BLaER1 (cell line): ENCODE measurements around the gene ADM2.

Source experiments
- H3K27ac ChIP-seq: shearing (Covaris generic); formaldehyde crosslinking; 2 replicates; pipeline ENCODE4 v1.8.1; 2022
- H3K27me3 ChIP-seq: shearing (Covaris generic); formaldehyde crosslinking; 2 replicates; pipeline ENCODE4 v1.8.1; 2022
- H3K36me3 ChIP-seq: shearing (Covaris generic); formaldehyde crosslinking; 2 replicates; pipeline ENCODE4 v1.8.1; 2022
- H3K4me1 ChIP-seq: shearing (Covaris generic); formaldehyde crosslinking; 2 replicates; pipeline ENCODE4 v1.8.1; 2022
- H3K4me2 ChIP-seq: shearing (Covaris generic); formaldehyde crosslinking; 2 replicates; pipeline ENCODE4 v1.8.1; 2022
- H3K4me3 ChIP-seq: shearing (Covaris generic); formaldehyde crosslinking; 2 replicates; pipeline ENCODE4 v1.8.1; 2022
- H3K9ac ChIP-seq: shearing (Covaris generic); formaldehyde crosslinking; 2 replicates; pipeline ENCODE4 v1.8.1; 2022
- H3K9me3 ChIP-seq: shearing (Covaris generic); formaldehyde crosslinking; 2 replicates; pipeline ENCODE4 v1.8.1; 2022
- H4K20me1 ChIP-seq: shearing (Covaris generic); formaldehyde crosslinking; 2 replicates; pipeline ENCODE4 v1.8.1; 2022
- Cebpa-rat ChIP-seq: shearing (Covaris generic); IDR thresholded peaks from 2 replicates; pipeline ENCODE4 v1.8.1; 2022

The ADM2 gene

DNA sequence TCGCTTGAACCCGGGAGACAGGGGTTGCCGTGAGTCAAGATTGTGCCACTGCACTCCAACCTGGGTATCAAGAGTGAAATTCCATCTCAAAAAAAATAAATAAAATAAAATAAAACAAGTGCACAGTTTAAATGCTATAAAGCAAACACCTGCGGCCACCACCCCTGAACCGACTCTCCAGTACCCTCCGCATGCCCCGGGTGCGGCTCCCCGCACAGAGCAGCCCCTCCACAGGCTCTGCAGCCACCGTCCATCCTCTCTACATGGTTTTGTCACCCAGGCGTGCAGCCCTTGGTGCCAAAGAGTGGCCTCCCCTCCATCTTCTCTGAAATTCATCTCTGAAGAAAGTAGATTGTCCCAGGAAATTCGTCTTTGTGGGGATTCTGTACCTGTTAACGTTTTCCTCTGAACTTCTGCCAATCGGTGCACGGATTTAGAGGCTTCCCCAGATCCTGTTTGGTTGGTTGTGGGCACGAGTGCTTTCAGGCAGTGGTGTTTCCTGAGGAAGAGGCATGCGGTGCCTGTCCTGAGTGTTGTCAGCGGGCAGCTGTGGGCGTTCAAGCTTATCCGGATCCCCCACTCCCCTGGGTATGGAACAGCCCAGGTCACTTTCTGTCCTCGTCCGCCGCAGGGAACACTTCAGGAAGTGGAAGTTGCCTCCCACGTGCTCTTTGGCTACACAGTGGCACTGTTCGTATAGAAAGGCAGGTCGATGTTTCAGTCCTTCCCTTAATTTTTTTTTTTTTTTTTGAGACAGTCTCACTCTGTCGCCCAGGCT, 9.4 kb downstream of the ADM2 start:
- Histone ChIP-seq H3K4me2 (peak overlapping the region; percentile 82), H4K20me1 (no peaks in the 10 kb centered on the region), H3K9me3 (no peaks in the 10 kb centered on the region), H3K9ac (peak overlapping the region; percentile 19; the same call in 1 of the 2 replicates), H3K36me3 (no peaks in the 10 kb centered on the region), H3K27ac (peak overlapping the region; percentile 48; the same call in 1 of the 2 replicates), H3K4me3 (peak overlapping the region; percentile 19; the same call in 1 of the 2 replicates), H3K27me3 (no peaks in the 10 kb centered on the region), H3K4me1 (peaks cover 55% of the 10 kb centered on the region)
- TF ChIP-seq Cebpa-rat, result no peak

DNA sequence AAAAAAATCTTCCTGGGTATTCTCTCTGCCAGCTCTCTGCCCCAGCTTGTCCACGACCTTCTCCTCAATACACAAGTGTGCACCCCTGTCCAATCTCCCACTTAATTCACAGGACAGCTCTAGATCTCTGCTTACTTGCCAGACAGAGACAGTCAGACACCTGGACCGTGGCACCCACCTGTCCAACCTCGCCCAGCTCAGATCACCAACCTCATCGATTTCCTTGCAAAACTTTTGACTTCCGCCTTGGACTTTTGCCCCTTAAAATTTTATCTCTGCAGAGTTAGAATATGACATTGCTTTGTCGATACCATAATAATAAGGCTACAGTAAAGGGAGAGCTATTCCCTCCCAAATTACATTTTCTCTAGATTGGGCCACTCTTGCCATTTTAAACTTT, 15.8 kb downstream of the ADM2 start:
- Histone ChIP-seq H3K4me2 (no peak overlapping the region), H3K4me3 (no peak overlapping the region), H3K27me3 (no peaks in the 10 kb centered on the region), H4K20me1 (no peaks in the 10 kb centered on the region), H3K4me1 (peaks cover 43% of the 10 kb centered on the region), H3K9ac (no peak overlapping the region), H3K36me3 (peaks cover 4% of the 10 kb centered on the region), H3K9me3 (no peaks in the 10 kb centered on the region), H3K27ac (no peak overlapping the region)
- TF ChIP-seq Cebpa-rat, result no peak

GRCh38 chr22:50498322-50498890, 17.1 kb downstream of the ADM2 start:
- Histone ChIP-seq H3K27me3 (no peaks in the 10 kb centered on the region), H3K36me3 (peaks cover 17% of the 10 kb centered on the region), H3K4me1 (peaks cover 52% of the 10 kb centered on the region), H3K4me2 (peak overlapping the region; percentile 73), H4K20me1 (peaks cover 13% of the 10 kb centered on the region; the same call in 1 of the 2 replicates), H3K4me3 (no peak overlapping the region), H3K27ac (no peak overlapping the region), H3K9me3 (no peaks in the 10 kb centered on the region), H3K9ac (peak overlapping the region; percentile 40; the same call in 1 of the 2 replicates)
- no peak for TF ChIP-seq Cebpa-rat

GRCh38 chr22:50500452-50500851, 19.1 kb downstream of the ADM2 start:
- peaks cover 28% of the 10 kb centered on the region for H3K36me3 ChIP-seq
- no peaks in the 10 kb centered on the region for H3K9me3 ChIP-seq
- H3K4me1 ChIP-seq, result peaks cover 60% of the 10 kb centered on the region
- no peaks in the 10 kb centered on the region for H3K27me3 ChIP-seq
- no peak overlapping the region for H3K27ac ChIP-seq
- peaks cover 22% of the 10 kb centered on the region for H4K20me1 ChIP-seq
- H3K9ac ChIP-seq, result no peak overlapping the region
- TF ChIP-seq Cebpa-rat, result no peak
- no peak overlapping the region for H3K4me2 ChIP-seq
- no peak overlapping the region for H3K4me3 ChIP-seq

- peaks cover 35% of the 10 kb centered on the region for H3K36me3 ChIP-seq
- H3K27me3 ChIP-seq, result no peaks in the 10 kb centered on the region
- no peak for TF ChIP-seq Cebpa-rat
These were observed 20.8 kb downstream of the ADM2 start for GRCh38 chr22:50502096-50502495.

GRCh38 chr22:50502628-50503474, 21.5 kb downstream of the ADM2 start:
- Histone ChIP-seq H3K36me3 (peaks cover 35% of the 10 kb centered on the region), H3K9ac (no peak overlapping the region; the same call in 1 of the 2 replicates), H3K27ac (peak overlapping the region; percentile 22; the same call in 1 of the 2 replicates), H3K9me3 (no peaks in the 10 kb centered on the region), H3K4me1 (peaks cover 54% of the 10 kb centered on the region), H3K4me3 (no peak overlapping the region), H3K4me2 (no peak overlapping the region), H3K27me3 (no peaks in the 10 kb centered on the region), H4K20me1 (peaks cover 39% of the 10 kb centered on the region)
- no peak for TF ChIP-seq Cebpa-rat

More at GRCh38 chr22:50502096-50502495, 20.8 kb downstream of the ADM2 start:
- Histone ChIP-seq H3K27ac (no peak overlapping the region), H4K20me1 (peaks cover 38% of the 10 kb centered on the region), H3K4me1 (peaks cover 60% of the 10 kb centered on the region), H3K4me3 (no peak overlapping the region), H3K9ac (no peak overlapping the region; the same call in 1 of the 2 replicates), H3K4me2 (no peak overlapping the region), H3K9me3 (no peaks in the 10 kb centered on the region)

DNA sequence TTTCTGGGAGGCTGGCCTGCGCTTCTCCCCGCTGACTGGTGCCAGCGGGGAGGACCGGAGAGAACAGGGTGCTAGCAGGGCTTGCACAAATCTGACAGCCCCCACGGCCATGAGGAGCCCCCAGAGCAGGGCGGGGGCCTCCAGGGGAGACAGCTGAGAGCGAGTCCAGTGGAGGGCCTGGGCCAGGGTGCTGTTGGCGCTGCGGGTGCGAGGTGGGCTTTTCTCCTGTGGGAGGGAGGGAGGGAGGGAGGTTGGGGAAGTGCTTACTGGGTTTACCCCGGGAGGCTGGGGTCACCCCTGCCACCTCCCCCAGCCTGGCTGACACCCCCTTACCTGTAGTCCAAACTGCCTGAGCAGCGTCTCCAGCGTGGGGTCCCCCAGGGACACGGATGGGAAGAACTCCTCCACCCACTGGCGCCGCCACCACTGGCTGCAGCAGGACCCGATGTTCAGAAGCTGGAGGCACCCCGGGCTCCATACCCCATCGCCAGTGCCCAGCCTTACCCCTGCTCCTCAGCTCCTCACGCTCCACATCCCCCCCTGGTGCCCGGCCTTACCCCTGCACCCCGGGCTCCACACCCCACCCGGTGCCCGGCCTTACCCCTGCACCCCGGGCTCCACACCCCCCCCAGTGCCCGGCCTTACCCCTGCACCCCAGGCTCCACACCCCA, 22.3 kb downstream of the ADM2 start:
- no peak overlapping the region for H3K27ac ChIP-seq
- no peaks in the 10 kb centered on the region for H3K27me3 ChIP-seq
- H4K20me1 ChIP-seq, result peaks cover 40% of the 10 kb centered on the region
- TF ChIP-seq Cebpa-rat, result no peak
- no peak overlapping the region for H3K4me2 ChIP-seq
- H3K9me3 ChIP-seq, result no peaks in the 10 kb centered on the region
- no peak overlapping the region for H3K9ac ChIP-seq
- H3K4me3 ChIP-seq, result no peak overlapping the region
- H3K36me3 ChIP-seq, result peaks cover 35% of the 10 kb centered on the region
- peaks cover 48% of the 10 kb centered on the region for H3K4me1 ChIP-seq

DNA sequence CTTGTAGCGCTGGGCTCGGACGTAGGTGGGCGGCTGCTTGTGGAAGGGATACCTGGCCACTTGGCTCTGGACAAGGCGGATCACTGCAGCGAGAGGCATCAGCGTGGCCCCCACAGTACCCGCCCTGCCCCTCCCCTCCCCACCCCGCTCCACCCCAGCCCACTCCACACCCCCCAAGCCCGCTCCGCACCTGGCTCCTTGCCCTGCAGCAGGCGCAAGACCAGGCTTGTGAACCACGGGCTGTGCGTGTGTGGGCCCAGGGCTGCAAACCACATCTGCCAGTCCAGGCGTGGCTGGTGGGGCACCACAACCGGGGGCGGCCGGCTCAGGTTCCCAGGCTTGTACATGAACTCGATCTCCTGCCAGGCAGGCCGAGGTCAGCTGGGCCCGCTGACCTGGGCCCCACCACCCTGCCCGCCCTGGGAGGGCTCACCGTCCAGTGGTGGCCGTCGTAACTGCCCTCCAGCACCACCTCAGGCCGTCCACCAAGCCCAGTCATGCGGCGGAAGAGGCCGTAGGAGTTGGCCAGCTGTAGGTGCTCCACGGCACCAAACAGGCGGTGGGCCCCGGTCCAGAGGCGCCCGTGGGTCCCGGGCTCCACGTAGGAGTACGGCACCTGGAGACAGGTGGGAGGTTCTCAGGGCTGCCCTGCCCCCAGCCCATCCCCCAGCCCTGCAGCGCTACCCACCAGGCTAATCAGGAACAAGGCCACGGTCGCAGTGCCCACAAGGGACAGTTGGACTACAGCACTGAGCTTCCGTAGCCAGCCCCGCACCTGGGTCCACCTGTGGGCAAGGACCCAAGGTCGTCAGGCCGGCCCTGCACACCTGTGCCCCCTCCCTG, 23.2 kb downstream of the ADM2 start:
- Histone ChIP-seq H3K9ac (no peak overlapping the region; the same call in 1 of the 2 replicates), H3K9me3 (no peaks in the 10 kb centered on the region), H3K4me3 (no peak overlapping the region), H3K36me3 (peaks cover 35% of the 10 kb centered on the region), H3K27ac (peak overlapping the region; percentile 89), H3K4me1 (peaks cover 48% of the 10 kb centered on the region), H3K4me2 (peak overlapping the region; percentile 99; the same call in 1 of the 2 replicates), H3K27me3 (no peaks in the 10 kb centered on the region), H4K20me1 (peaks cover 50% of the 10 kb centered on the region)
- TF ChIP-seq Cebpa-rat, result no peak
